ENCODE measurements around the gene LRRD1. TPM values are rescaled to one million over a fixed set of nuclear protein-coding genes. Genes with fewer than 3 reads are reported as not detected.

The LRRD1 gene
- total and polyA plus RNA-seq, 10 of the 15 experiments (the other 5 are each of a cell fraction or from before 2014, with no cell fraction given) = 0.04 to 0.06 TPM; not detected in 8

DNA sequence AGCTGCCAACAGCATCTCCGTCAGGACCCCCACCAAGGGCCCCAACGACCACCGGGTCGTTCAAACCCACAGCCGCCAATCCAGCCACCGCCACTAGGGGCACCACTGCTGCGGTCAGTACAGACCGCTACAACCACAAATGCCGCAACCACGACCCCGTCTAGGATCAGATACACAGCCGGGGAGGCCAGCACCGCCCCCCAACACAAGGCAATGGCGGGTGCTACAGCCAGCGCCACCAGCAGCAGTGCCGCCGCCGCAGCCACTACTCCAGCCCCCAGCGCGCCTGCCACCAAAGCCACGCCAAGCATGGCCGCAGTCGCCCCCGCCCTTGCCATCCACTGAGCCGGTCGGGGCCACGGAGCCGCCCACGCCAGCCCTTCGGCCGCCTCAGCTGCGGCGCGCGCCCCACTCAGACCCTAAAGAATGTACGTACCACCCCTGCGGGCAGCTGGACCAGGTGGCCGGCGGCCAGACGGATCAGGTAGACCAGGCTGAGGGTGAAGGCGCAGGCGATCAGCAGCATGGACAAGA is 45.1 kb downstream of the LRRD1 start (continued):
- TF ChIP-seq, protein P1, sequence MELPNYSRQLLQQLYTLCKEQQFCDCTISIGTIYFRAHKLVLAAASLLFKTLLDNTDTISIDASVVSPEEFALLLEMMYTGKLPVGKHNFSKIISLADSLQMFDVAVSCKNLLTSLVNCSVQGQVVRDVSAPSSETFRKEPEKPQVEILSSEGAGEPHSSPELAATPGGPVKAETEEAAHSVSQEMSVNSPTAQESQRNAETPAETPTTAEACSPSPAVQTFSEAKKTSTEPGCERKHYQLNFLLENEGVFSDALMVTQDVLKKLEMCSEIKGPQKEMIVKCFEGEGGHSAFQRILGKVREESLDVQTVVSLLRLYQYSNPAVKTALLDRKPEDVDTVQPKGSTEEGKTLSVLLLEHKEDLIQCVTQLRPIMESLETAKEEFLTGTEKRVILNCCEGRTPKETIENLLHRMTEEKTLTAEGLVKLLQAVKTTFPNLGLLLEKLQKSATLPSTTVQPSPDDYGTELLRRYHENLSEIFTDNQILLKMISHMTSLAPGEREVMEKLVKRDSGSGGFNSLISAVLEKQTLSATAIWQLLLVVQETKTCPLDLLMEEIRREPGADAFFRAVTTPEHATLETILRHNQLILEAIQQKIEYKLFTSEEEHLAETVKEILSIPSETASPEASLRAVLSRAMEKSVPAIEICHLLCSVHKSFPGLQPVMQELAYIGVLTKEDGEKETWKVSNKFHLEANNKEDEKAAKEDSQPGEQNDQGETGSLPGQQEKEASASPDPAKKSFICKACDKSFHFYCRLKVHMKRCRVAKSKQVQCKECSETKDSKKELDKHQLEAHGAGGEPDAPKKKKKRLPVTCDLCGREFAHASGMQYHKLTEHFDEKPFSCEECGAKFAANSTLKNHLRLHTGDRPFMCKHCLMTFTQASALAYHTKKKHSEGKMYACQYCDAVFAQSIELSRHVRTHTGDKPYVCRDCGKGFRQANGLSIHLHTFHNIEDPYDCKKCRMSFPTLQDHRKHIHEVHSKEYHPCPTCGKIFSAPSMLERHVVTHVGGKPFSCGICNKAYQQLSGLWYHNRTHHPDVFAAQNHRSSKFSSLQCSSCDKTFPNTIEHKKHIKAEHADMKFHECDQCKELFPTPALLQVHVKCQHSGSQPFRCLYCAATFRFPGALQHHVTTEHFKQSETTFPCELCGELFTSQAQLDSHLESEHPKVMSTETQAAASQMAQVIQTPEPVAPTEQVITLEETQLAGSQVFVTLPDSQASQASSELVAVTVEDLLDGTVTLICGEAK (IDR thresholded peaks at IDR 0.05; ENCODE audit: borderline replicate concordance) = no peak
- TF ChIP-seq ZZZ3 (IDR thresholded peaks at IDR 0.05; ENCODE audit: control insufficient read depth, insufficient read length, low read depth) (no peak), CBFB (IDR thresholded peaks at IDR 0.05; ENCODE audit: low read depth) (peak; percentile 100), PML (IDR thresholded peaks at IDR 0.05; ENCODE audit: low read length) (no peak), GABPA (IDR thresholded peaks at IDR 0.05; ENCODE audit: low read depth) (no peak), ETV6 (conservative IDR thresholded peaks at IDR 0.05 in 1 of 2, IDR thresholded peaks at IDR 0.05 in 1 of 2; ENCODE audit: borderline replicate concordance in 1 of 2, low read depth in 1 of 2) (no peak), IKZF2 (IDR thresholded peaks at IDR 0.05) (peak; percentile 76 to 87), POLR2A (IDR thresholded peaks at IDR 0.05; ENCODE audit: low read depth, low read length) (no peak; the same call in none of the 2 replicates), NRF1 (conservative IDR thresholded peaks at IDR 0.05; ENCODE audit: low read depth, low read length) (no peak), PAX5 (IDR thresholded peaks at IDR 0.05; ENCODE audit: borderline replicate concordance, low read depth, low read length) (peak; percentile 68; the same call in 1 of the 2 replicates), NR2C1 (IDR thresholded peaks at IDR 0.05) (no peak), ZNF207 (IDR thresholded peaks at IDR 0.05; ENCODE audit: borderline replicate concordance) (no peak), ATF7 (IDR thresholded peaks at IDR 0.05; ENCODE audit: low read depth) (no peak), ASH2L (IDR thresholded peaks at IDR 0.05; ENCODE audit: borderline replicate concordance, low read depth) (no peak), NR2F1 (conservative IDR thresholded peaks at IDR 0.05) (peak; percentile 83)
- TF ChIP-seq, protein P2, sequence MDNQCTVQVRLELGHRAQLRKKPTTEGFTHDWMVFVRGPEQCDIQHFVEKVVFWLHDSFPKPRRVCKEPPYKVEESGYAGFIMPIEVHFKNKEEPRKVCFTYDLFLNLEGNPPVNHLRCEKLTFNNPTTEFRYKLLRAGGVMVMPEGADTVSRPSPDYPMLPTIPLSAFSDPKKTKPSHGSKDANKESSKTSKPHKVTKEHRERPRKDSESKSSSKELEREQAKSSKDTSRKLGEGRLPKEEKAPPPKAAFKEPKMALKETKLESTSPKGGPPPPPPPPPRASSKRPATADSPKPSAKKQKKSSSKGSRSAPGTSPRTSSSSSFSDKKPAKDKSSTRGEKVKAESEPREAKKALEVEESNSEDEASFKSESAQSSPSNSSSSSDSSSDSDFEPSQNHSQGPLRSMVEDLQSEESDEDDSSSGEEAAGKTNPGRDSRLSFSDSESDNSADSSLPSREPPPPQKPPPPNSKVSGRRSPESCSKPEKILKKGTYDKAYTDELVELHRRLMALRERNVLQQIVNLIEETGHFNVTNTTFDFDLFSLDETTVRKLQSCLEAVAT (IDR thresholded peaks at IDR 0.05) = peak; percentile 100
- TF ChIP-seq, protein P3, sequence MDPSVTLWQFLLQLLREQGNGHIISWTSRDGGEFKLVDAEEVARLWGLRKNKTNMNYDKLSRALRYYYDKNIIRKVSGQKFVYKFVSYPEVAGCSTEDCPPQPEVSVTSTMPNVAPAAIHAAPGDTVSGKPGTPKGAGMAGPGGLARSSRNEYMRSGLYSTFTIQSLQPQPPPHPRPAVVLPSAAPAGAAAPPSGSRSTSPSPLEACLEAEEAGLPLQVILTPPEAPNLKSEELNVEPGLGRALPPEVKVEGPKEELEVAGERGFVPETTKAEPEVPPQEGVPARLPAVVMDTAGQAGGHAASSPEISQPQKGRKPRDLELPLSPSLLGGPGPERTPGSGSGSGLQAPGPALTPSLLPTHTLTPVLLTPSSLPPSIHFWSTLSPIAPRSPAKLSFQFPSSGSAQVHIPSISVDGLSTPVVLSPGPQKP (IDR thresholded peaks at IDR 0.05; ENCODE audit: low read depth, low read length) = no peak
- TF ChIP-seq, protein P4, sequence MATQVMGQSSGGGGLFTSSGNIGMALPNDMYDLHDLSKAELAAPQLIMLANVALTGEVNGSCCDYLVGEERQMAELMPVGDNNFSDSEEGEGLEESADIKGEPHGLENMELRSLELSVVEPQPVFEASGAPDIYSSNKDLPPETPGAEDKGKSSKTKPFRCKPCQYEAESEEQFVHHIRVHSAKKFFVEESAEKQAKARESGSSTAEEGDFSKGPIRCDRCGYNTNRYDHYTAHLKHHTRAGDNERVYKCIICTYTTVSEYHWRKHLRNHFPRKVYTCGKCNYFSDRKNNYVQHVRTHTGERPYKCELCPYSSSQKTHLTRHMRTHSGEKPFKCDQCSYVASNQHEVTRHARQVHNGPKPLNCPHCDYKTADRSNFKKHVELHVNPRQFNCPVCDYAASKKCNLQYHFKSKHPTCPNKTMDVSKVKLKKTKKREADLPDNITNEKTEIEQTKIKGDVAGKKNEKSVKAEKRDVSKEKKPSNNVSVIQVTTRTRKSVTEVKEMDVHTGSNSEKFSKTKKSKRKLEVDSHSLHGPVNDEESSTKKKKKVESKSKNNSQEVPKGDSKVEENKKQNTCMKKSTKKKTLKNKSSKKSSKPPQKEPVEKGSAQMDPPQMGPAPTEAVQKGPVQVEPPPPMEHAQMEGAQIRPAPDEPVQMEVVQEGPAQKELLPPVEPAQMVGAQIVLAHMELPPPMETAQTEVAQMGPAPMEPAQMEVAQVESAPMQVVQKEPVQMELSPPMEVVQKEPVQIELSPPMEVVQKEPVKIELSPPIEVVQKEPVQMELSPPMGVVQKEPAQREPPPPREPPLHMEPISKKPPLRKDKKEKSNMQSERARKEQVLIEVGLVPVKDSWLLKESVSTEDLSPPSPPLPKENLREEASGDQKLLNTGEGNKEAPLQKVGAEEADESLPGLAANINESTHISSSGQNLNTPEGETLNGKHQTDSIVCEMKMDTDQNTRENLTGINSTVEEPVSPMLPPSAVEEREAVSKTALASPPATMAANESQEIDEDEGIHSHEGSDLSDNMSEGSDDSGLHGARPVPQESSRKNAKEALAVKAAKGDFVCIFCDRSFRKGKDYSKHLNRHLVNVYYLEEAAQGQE (IDR thresholded peaks at IDR 0.05; ENCODE audit: low read depth, low read length) = no peak
- TF ChIP-seq, protein P5, sequence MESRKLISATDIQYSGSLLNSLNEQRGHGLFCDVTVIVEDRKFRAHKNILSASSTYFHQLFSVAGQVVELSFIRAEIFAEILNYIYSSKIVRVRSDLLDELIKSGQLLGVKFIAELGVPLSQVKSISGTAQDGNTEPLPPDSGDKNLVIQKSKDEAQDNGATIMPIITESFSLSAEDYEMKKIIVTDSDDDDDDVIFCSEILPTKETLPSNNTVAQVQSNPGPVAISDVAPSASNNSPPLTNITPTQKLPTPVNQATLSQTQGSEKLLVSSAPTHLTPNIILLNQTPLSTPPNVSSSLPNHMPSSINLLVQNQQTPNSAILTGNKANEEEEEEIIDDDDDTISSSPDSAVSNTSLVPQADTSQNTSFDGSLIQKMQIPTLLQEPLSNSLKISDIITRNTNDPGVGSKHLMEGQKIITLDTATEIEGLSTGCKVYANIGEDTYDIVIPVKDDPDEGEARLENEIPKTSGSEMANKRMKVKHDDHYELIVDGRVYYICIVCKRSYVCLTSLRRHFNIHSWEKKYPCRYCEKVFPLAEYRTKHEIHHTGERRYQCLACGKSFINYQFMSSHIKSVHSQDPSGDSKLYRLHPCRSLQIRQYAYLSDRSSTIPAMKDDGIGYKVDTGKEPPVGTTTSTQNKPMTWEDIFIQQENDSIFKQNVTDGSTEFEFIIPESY (IDR thresholded peaks at IDR 0.05) = peak; percentile 70; the same call in 1 of the 2 replicates

All from GM12878 (cell line).